Glomerular visceral epithelial cell (primary cell): ENCODE results near the gene COL1A1.

Experiments
- DNase-seq: peaks from one replicate; pipeline ENCODE4 v3.0.0-alpha.2; 2016; ENCODE audit errors: extremely low spot score

The COL1A1 gene

GRCh38 chr17:50201276-50201854, at the start of gene COL1A1:
TSS of gene COL1A1 (minus strand) at chr17:50201631. CDS start at chr17:50201513, 118 bp downstream.
- DNase-seq, result no peak

- DNase-seq, result no peak
These were observed 46.8 kb upstream of the COL1A1 start for GRCh38 chr17:50248255-50248654.

DNA sequence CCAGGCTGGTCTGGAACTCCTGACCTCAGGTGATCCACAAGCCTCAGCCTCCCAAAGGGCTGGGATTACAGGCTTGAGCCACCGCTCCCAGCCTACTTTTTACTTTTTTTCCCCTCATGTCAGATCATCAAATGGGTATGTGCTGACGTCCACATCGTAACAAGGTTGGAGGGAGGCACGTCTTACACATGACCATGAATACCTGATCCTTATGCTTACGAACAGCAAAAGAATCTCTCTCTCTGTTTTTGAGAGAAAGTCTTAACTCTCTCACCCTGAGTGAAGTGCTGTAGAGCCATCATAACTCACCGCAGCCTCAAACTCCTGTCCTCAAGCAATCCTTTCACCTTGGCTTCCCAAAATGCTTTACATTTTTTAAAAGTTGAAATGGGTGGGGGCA, 43.3 kb upstream of the COL1A1 start:
- DNase-seq, result no peak

- no peak for DNase-seq
These were observed 40.0 kb upstream of the COL1A1 start for GRCh38 chr17:50241431-50241830.

- DNase-seq, result no peak
These were observed 39.4 kb upstream of the COL1A1 start for GRCh38 chr17:50240851-50241250.

GRCh38 chr17:50239937-50240336, 38.5 kb upstream of the COL1A1 start:
- no peak for DNase-seq

DNA sequence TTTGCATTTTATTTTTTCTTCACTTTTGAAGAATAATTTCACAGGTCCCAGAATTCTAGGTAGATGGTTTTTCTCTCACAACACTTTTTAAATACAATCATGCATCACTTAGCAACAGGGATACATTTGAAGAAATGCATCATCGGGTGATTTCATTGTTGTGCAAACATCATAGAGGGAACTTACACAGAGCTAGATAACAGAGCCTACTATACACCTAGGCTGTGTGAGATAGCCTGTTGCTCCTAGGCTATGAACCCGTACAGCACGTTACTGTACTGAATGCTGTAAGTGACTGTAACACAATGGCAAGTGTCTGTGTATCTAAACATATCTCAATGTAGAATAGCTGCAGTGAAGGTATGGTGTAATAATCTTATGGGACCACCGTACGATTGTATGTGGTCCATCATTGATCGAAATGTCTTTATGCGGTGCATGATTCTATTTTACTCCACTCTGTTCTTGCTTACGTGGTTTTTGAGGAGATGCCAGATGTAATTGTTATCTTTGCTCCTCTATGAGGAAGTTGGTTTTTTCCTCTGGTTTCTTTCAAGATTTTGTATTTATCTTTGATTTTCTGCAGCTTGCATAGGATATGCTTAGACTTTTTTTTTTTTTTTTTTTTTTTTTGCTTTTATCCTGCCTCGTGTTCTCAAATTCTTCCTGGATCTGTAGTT, 37.3 kb upstream of the COL1A1 start:
- no peak for DNase-seq

- DNase-seq, result no peak
These were observed 36.5 kb upstream of the COL1A1 start for GRCh38 chr17:50237901-50238300.

DNA sequence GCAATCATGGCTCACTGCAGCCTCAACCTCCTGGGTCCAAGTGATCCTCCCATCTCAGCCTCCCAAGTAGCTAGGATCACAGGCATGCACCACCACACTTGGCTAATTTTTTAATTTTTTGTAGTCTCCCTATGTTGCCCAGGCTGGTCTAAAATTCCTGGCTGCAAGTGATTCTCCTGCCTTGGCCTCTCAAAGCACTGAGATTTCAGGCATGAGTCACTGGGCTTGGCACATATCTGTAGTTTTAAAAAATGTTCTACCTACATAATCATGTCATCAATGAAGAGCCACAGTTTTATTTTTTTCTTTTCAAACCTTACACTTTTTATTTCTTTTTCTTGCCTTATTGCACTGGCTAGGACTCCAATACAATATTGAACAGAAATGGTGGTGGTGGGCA, 33.1 kb upstream of the COL1A1 start:
- no peak for DNase-seq

DNA sequence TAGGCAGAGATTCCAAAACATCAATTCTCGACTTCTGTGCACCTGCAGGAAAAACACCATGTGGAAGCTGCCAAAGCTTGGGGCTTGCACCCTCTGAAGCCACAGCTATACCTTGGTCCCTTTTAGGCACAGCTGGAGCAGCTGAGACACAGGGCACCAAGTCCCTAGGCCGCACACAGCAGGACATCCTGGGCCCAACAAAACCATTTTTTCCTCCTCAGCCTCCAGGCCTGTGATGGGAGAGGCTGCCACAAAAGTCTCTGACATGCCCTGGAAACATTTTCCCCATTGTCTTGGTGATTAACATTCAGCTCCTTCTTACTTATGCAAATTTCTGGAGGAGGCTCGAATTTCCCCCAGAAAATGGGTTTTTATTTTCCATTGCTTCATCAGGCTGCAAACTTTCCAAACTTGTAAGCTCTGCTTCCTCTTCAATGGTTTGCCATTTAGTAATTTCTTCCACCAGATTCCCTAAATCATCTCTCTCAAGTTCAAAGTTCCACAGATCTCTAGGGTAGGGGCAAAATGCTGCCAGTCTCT, 24.3 kb upstream of the COL1A1 start:
- no peak for DNase-seq

DNA sequence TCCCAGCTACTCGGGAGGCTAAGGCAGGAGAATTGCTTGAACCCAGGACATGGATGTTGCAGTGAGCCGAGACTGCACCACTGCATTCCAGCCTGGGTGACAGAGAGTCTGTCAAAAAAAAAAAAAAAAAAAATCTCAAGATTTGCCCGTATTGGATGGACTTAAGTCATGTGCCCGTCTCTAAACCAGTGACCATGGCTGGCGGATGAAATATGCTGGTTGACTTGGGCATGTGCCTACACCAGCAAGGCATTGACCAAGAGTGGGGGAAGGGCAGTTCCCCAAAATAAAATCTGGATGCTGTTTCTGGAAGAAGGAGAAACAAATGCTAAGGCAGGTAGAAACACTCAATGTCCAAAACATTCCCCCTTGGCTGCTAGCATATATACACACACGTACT, 21.5 kb upstream of the COL1A1 start:
- no peak for DNase-seq

DNA sequence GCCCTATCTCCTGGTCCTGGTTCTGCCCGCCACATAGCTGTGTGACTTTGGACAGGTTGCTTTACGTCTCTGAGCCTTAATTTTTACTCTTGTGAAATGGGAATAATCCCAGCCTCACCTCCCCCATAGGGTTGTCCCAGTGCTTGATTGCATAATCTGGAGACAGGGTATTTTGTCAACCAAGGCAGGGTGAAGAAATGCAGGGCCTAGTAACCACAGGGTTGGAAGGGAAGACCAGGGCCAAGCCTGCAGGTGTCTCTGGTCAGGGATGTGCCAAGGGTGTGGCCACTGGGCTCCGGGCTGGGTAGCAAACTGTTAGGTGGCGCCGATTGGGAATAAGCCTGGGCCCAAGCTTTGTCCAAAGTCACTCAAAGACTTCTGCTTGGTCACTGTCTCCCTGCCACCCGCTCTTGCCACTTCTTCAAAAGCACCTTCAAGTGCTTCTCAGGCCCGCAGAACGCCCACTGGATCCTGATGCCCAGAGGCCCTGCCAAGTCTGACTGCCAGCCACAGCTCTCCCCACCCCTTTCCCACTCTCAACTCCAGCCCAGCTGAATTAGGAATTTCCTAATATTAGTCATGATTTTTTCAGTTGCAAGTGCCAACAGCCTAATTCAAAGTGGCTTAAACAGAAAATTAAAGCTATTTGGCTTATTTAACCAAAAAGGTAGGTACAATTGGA, 20.6 kb upstream of the COL1A1 start:
- peak; percentile 77 for DNase-seq

GRCh38 chr17:50221266-50221863, 19.9 kb upstream of the COL1A1 start:
- DNase-seq, result peak; percentile 69

DNA sequence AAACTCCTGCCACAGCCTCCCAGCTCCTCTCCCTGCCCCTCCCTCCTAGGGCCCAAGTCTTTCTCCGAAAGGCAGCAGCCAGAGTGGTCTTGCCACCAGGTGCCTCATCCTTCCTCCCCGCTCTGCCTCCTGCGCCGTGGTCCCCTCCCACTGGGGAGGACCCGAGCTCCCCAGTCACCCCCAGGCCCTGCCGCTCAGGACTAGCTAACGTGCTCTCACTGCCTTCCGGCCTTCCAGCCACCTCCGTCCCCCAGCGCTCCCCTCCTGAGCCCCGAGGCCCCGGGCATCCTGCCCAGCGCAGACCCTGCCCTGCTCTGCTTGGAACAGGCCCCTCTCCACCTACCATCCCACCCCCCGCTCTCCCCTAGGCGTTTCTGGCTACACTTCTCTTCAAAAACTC, 19.4 kb upstream of the COL1A1 start:
- DNase-seq, result no peak

GRCh38 chr17:50219939-50220465, 18.6 kb upstream of the COL1A1 start:
- peak; percentile 52 for DNase-seq

DNA sequence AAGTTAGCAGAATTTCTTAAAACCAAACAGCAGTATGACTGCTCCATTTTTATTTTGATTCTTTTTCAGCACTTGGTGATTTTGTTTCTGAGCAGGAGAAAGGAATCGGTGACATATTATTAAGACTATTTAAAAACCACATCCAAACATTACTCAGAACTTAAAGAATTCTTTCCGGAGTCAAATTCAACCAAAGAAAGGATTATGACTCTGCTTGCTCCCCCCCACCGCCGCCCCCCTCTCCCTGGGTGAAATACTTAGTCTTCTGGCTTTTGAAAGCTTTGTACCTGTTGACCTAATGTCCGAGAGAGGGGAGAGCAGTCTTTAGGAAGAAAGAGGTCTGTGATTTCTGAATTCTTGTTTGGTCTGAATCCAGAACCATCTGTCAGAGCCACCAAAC, 17.9 kb upstream of the COL1A1 start:
- DNase-seq, result peak; percentile 93

- DNase-seq, result peak; percentile 96
These were observed 17.4 kb upstream of the COL1A1 start for GRCh38 chr17:50218771-50219315.

GRCh38 chr17:50218071-50218759, 16.8 kb upstream of the COL1A1 start:
- DNase-seq, result no peak

- DNase-seq, result no peak
These were observed 16.2 kb upstream of the COL1A1 start for GRCh38 chr17:50217591-50217990.

DNA sequence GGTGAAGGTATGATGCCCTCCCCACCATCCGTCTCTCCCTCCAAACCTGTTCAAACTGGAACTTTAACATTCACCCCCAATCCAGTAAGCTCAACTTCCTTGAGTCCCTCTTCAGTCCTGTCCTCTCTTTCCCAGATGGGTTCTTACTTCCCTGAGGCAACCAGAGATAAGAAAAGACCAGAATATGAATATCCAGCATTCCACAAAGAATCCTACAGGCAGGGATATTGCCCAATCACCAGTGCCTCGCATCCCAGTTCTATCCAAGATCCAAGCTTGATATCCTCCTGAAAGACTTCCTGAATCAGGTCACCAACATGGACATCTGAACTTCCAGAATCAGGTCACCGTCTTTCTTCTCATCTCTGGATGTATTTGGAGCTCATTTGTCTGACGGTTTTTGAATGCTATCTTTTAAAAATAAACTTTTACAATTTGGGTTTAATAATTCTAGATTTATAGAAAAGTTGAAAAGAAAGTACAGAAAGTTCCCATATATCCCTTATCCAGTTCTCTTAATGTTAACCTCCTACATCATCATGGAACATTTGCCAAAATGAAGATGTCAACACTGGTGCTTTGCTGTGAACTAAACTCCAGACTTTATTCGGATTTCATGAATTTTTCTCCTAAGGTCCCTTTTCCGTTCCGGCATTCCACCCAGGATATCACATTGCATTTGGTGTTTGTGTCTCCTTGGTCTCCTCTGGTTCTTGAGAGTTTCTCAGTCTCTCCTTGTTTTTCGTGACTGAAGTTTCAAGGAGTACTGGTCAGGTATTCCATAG, 13.7 kb upstream of the COL1A1 start:
- DNase-seq, result no peak
